Measurements from ENCODE around the gene FAM200A. TPM values are rescaled to one million over a fixed set of nuclear protein-coding genes. Genes with fewer than 3 reads are reported as not detected.

Gene FAM200A
- total RNA-seq, 4 donors from 2014 or later: 2.3 to 5.7 (median 3.8) TPM

DNA sequence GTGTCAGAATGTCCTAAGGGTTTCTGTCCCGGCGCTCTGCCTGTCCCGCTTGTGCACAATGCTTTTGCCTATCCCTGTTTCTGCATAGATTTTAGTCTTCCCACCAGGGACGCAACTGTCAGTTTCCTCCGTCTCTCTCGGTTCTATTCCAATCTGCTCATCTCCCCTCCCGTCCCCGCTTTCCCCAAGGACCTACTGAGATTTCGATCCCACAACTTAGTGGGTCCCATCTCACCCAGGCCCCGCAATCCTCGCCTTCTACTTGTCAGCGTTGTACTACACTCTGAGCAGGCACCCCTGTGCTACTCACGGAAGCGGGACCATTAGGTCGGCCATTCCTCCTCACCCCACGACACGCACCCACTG is 6.0 kb upstream of the FAM200A start:
- no peak for TF ChIP-seq POLR2A (IDR thresholded peaks at IDR 0.05)
- TF ChIP-seq CTCF (IDR thresholded peaks at IDR 0.05 in 4 of 5, conservative IDR thresholded peaks at IDR 0.05 in 1 of 5): no peak
- in situ Hi-C loops (cut with MboI; ENCODE audit: low sequenced_read_pairs in 4 of 4): loop anchor here in 1 of 4 donors (10.0 kb wide), 1 partner anchor 53 kb away; the partner anchor contains the start of genes ZKSCAN5 and ZNF394
- peak; percentile 8 to 55 for ATAC-seq

GRCh38 chr7:99557196-99557607 is 5.3 kb upstream of the FAM200A start:
- Histone ChIP-seq H3K4me1 (peaks cover 22 to 28% of the 10 kb centered on the region in 2 donors), H3K27ac (peak overlapping the region; percentile 96 to 99 (median 98)), H3K36me3 (peaks cover 0 to 31% of the 10 kb centered on the region in 2 donors), H3K27me3 (no peaks in the 10 kb centered on the region), H3K9me3 (no peaks in the 10 kb centered on the region), H3K4me3 (peak overlapping the region; percentile 82 to 94 (median 90))
- intact Hi-C loops (cut with DNase I; ENCODE audit: low total_unique reads): loop anchor here (10.0 kb wide), 2 partner anchors 868 to 1318 kb away; partner anchors contain the start of genes MEPCE, SRRT and ZCWPW1
- no peak for DNase-seq
- ATAC-seq: no peak
- in situ Hi-C loops (cut with MboI; ENCODE audit: low sequenced_read_pairs in 4 of 4): loop anchor here in 1 of 4 donors (10.0 kb wide), 1 partner anchor 52 kb away; the partner anchor contains the start of genes ZKSCAN5 and ZNF394
- TF ChIP-seq CTCF (IDR thresholded peaks at IDR 0.05 in 4 of 5, conservative IDR thresholded peaks at IDR 0.05 in 1 of 5): no peak
- TF ChIP-seq POLR2A (IDR thresholded peaks at IDR 0.05): no peak

More for the DNA sequence above, 6.0 kb upstream of the FAM200A start:
- H3K27ac ChIP-seq: peak overlapping the region; percentile 96 to 99 (median 98)
- no peaks in the 10 kb centered on the region for H3K9me3 ChIP-seq
- intact Hi-C loops (cut with DNase I; ENCODE audit: low total_unique reads): loop anchor here (2.0 to 10.0 kb wide), 4 partner anchors 53 to 1317 kb away; partner anchors contain the start of genes MEPCE, SRRT, ZCWPW1 and ZKSCAN5
- H3K4me3 ChIP-seq: peak overlapping the region; percentile 82 to 94 (median 90)
- no peaks in the 10 kb centered on the region for H3K27me3 ChIP-seq
- DNase-seq: no peak
- H3K4me1 ChIP-seq: peaks cover 19 to 30% of the 10 kb centered on the region in 2 donors
- H3K36me3 ChIP-seq: peaks cover 0 to 36% of the 10 kb centered on the region in 2 donors

- Histone ChIP-seq H3K4me1 (peaks cover 26 to 30% of the 10 kb centered on the region in 2 donors), H3K4me3 (no peak overlapping the region), H3K9me3 (no peaks in the 10 kb centered on the region), H3K27me3 (no peaks in the 10 kb centered on the region), H3K36me3 (peaks cover 0 to 11% of the 10 kb centered on the region in 2 donors), H3K27ac (no peak overlapping the region)
- intact Hi-C loops (cut with DNase I; ENCODE audit: low total_unique reads) (loop anchor here (10.0 kb wide), 2 partner anchors 870 to 1320 kb away; partner anchors contain the start of genes MEPCE, SRRT and ZCWPW1), in situ Hi-C loops (cut with MboI; ENCODE audit: low sequenced_read_pairs in 4 of 4) (loop anchor here in 2 of 4 donors (5.0 to 10.0 kb wide), 2 partner anchors 50 to 53 kb away; partner anchors contain the start of genes ZKSCAN5 (in 2 of the 2) and ZNF394 (in 2 of the 2))
- no peak for ATAC-seq
- no peak for DNase-seq
- TF ChIP-seq POLR2A (IDR thresholded peaks at IDR 0.05) (no peak), CTCF (IDR thresholded peaks at IDR 0.05 in 4 of 5, conservative IDR thresholded peaks at IDR 0.05 in 1 of 5) (no peak)
Observed at GRCh38 chr7:99554939-99555338, 3.0 kb upstream of the FAM200A start.

DNA sequence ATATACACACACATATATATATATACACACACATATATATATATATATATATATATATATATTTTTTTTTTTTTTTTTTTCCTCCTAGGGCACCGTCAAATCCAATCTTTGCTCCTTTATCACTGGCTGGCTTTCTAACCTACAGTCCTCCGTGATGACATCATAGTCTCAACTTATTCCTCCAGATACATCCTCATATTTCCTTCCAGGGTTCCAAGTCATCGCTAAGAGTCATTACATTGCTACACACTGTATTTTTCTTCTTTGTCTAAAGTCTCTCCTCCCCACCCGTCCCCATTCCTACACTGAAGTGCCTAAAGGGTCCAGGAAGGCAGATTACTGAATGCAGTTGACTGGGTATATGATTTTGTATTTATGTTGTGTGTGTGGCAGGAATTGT is 1.1 kb upstream of the FAM200A start:
- Histone ChIP-seq H3K4me1 (peaks cover 20 to 23% of the 10 kb centered on the region in 2 donors), H3K27me3 (no peaks in the 10 kb centered on the region), H3K9me3 (no peaks in the 10 kb centered on the region), H3K36me3 (peaks cover 0 to 17% of the 10 kb centered on the region in 2 donors), H3K27ac (no peak overlapping the region), H3K4me3 (no peak overlapping the region)
- no peak for DNase-seq
- in situ Hi-C loops (cut with MboI; ENCODE audit: low sequenced_read_pairs in 4 of 4) (loop anchor here in 2 of 4 donors (5.0 to 10.0 kb wide), 2 partner anchors 48 to 51 kb away; partner anchors contain the start of genes ZKSCAN5 (in 2 of the 2) and ZNF394 (in 2 of the 2)), intact Hi-C loops (cut with DNase I; ENCODE audit: low total_unique reads) (loop anchor here (10.0 kb wide), 2 partner anchors 872 to 1322 kb away; partner anchors contain the start of genes MEPCE, SRRT and ZCWPW1)
- TF ChIP-seq CTCF (IDR thresholded peaks at IDR 0.05 in 4 of 5, conservative IDR thresholded peaks at IDR 0.05 in 1 of 5) (no peak), POLR2A (IDR thresholded peaks at IDR 0.05) (no peak)
- no peak for ATAC-seq
